Testis (tissue), 3 donors: ENCODE results near the gene NECTIN2. TPM values are rescaled to one million over a fixed set of nuclear protein-coding genes. Genes with fewer than 3 reads are reported as not detected.
"Not testable (repeated sequence)": the region's sequence is repeated elsewhere in the genome, so short reads cannot be mapped to it uniquely, and the experiment has no call there.

Source experiments
- DNase-seq: peaks from one replicate; pipeline ENCODE4 v3.0.0-alpha.2; 2019
- H3K27ac ChIP-seq, 2 donors: fragments of 200-600 bp; sonication (generic); one replicate each; pipeline ENCODE4 v1.5.1; 2019
- H3K27me3 ChIP-seq: fragments of 200-600 bp; sonication (generic); one replicate; pipeline ENCODE4 v1.5.1; 2019
- H3K36me3 ChIP-seq: fragments of 200-600 bp; sonication (generic); one replicate; pipeline ENCODE4 v1.5.1; 2017; ENCODE audit warnings: low read depth; ENCODE audit errors: missing control alignments
- H3K4me1 ChIP-seq: fragments of 200-600 bp; sonication (generic); one replicate; pipeline ENCODE4 v1.5.1; 2019
- H3K4me3 ChIP-seq, 2 donors: fragments of 200-600 bp; sonication (generic); one replicate each; pipeline ENCODE4 v1.5.1; 2017 to 2019
- H3K9me3 ChIP-seq: fragments of 200-600 bp; sonication (generic); one replicate; pipeline ENCODE4 v1.5.1; 2017
- POLR2A ChIP-seq: fragments of 450-650 bp; IDR thresholded peaks from one replicate; pipeline ENCODE4 v1.6.1; 2017; ENCODE audit warnings: antibody characterized with exemption, mild to moderate bottlenecking, moderate library complexity
- WGBS, 2 donors: methylation state at CpG; one replicate each; pipeline ENCODE4 v1.1.5; 2018; 5-methylcytosine and 5-hydroxymethylcytosine counted together
- intact Hi-C: fragments of 100-400 bp; cut with DNase I; formaldehyde crosslinking; loops from one replicate; pipeline ENCODE4 v1.15.1; 2023; ENCODE audit warnings: low total_unique reads
- polyA plus RNA-seq: library from polyadenylated mRNA; stranded (reverse); fragments of 350-450 nt; fragmentation: Illumina TruSeq; extraction: RNeasy Lipid Tissue Mini Kit (QIAGEN cat#74804); gene quantifications from one replicate; pipeline ENCODE4 v1.2.3, GENCODE V29; 2014; ENCODE audit warnings: low read depth, low replicate concordance; ENCODE audit not compliant: insufficient read depth
- total RNA-seq, 2 donors: library from RNA; depleted of rRNA; stranded (reverse); fragments of >200 nt; gene quantifications; one replicate each; pipeline ENCODE4 v1.2.3, GENCODE V29; 2016
- TF ChIP-seq, protein P1 (sequence below), 3 experiments: fragments of 450-650 bp in 2 of 3; fragments of 200-600 bp in 1 of 3; sonication (generic) in 1 of 3; IDR thresholded peaks; one replicate each; pipeline ENCODE4 v1.5.1; 2016 to 2019; ENCODE audit warnings: antibody characterized with exemption in 3 of 3, mild to moderate bottlenecking in 2 of 3, moderate library complexity in 1 of 3

The NECTIN2 gene
- total and polyA plus RNA-seq, 3 donors from 2014 or later: 158 to 278 (median 268) TPM

DNA sequence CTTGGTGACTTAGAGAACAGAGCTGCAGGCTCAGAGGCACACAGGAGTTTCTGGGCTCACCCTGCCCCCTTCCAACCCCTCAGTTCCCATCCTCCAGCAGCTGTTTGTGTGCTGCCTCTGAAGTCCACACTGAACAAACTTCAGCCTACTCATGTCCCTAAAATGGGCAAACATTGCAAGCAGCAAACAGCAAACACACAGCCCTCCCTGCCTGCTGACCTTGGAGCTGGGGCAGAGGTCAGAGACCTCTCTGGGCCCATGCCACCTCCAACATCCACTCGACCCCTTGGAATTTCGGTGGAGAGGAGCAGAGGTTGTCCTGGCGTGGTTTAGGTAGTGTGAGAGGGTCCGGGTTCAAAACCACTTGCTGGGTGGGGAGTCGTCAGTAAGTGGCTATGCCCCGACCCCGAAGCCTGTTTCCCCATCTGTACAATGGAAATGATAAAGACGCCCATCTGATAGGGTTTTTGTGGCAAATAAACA lies 78.2 kb downstream of the NECTIN2 start:
- DNase-seq: no peak
- peaks cover 18% of the 10 kb centered on the region for H3K4me1 ChIP-seq
- H3K27me3 ChIP-seq: no peaks in the 10 kb centered on the region
- H3K27ac ChIP-seq: peak overlapping the region in 1 of 2 donors; percentile 64
- no peak overlapping the region for H3K4me3 ChIP-seq
- no peaks in the 10 kb centered on the region for H3K9me3 ChIP-seq
- H3K36me3 ChIP-seq: no peaks in the 10 kb centered on the region
- intact Hi-C loops: no loop called here
- 63% methylated on average over 8 of the region's 8 CpGs for WGBS, 2 donors
- no peak for TF ChIP-seq POLR2A
- TF ChIP-seq, protein P1, sequence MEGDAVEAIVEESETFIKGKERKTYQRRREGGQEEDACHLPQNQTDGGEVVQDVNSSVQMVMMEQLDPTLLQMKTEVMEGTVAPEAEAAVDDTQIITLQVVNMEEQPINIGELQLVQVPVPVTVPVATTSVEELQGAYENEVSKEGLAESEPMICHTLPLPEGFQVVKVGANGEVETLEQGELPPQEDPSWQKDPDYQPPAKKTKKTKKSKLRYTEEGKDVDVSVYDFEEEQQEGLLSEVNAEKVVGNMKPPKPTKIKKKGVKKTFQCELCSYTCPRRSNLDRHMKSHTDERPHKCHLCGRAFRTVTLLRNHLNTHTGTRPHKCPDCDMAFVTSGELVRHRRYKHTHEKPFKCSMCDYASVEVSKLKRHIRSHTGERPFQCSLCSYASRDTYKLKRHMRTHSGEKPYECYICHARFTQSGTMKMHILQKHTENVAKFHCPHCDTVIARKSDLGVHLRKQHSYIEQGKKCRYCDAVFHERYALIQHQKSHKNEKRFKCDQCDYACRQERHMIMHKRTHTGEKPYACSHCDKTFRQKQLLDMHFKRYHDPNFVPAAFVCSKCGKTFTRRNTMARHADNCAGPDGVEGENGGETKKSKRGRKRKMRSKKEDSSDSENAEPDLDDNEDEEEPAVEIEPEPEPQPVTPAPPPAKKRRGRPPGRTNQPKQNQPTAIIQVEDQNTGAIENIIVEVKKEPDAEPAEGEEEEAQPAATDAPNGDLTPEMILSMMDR (IDR thresholded peaks at IDR 0.05): no peak

DNA sequence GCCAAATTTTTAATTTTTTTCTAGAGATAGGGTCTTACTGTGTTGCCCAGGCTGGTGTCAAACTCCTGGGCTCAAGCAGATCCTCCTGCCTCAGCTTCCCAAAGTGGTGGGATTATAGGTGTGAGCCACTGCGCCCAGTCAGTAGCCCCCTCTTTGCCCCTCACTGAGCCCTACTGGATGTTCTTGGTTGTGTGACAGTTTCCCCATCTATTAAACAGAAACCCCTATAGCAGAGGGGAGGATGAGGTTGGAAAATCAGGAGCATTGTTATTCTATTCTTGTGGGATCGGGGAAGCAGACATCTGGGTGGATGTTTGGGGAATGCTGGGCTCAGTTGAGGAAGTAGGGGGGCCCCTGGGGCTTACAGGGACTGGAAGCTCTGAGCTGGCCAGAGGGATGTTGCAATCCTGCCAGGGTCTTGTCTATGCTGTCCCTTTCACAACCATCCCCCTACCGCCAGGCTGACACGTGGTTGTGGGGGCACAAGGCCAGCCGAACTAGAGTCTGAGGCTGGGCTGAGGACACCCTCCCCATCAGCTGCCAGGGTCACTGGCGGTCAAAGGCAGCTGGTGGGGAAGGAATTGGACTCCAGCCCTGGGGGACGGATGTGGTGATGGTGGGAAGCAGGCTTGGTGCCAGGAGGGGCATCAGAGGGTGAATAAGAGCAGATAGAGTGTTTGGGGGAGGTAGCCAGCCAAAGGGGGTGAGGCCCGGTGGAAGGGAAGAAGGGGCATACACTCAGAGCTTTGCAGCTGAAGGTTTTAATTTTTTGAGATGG lies 79.2 kb downstream of the NECTIN2 start:
- no peaks in the 10 kb centered on the region for H3K36me3 ChIP-seq
- 32 to 34% methylated on average over 8 of the region's 8 CpGs for WGBS, 2 donors
- H3K27ac ChIP-seq: peak overlapping the region in 1 of 2 donors; percentile 64
- intact Hi-C loops: no loop called here
- TF ChIP-seq, protein P1 (IDR thresholded peaks at IDR 0.05): no peak
- no peaks in the 10 kb centered on the region for H3K9me3 ChIP-seq
- DNase-seq: peak; percentile 83
- H3K27me3 ChIP-seq: no peaks in the 10 kb centered on the region
- H3K4me1 ChIP-seq: peaks cover 18% of the 10 kb centered on the region
- no peak overlapping the region for H3K4me3 ChIP-seq

GRCh38 chr19:44926245-44927077 lies 80.4 kb downstream of the NECTIN2 start:
- H3K27me3 ChIP-seq, H3K27ac ChIP-seq, H3K9me3 ChIP-seq, DNase-seq, H3K36me3 ChIP-seq, intact Hi-C loops: not testable (repeated sequence)
- 42 to 44% methylated on average over 16 to 19 of the region's 19 CpGs for WGBS, 2 donors
- Histone ChIP-seq H3K4me1 (peaks cover 18% of the 10 kb centered on the region), H3K4me3 (peak overlapping the region in 1 of 2 donors; percentile 27)

- H3K36me3 ChIP-seq: no peaks in the 10 kb centered on the region
- 54 to 63% methylated on average over 5 of the region's 5 CpGs for WGBS, 2 donors
- no peaks in the 10 kb centered on the region for H3K9me3 ChIP-seq
- H3K4me1 ChIP-seq: peaks cover 18% of the 10 kb centered on the region
- intact Hi-C loops: no loop called here
- DNase-seq: no peak
- no peak overlapping the region for H3K4me3 ChIP-seq
- no peaks in the 10 kb centered on the region for H3K27me3 ChIP-seq
- no peak for TF ChIP-seq POLR2A
- TF ChIP-seq, protein P1 (IDR thresholded peaks at IDR 0.05): no peak
- no peak overlapping the region for H3K27ac ChIP-seq
Measured at GRCh38 chr19:44927746-44928145, 81.6 kb downstream of the NECTIN2 start.

GRCh38 chr19:44930088-44930487 lies 84.0 kb downstream of the NECTIN2 start:
- TF ChIP-seq, protein P1 (IDR thresholded peaks at IDR 0.05): no peak
- no peak for TF ChIP-seq POLR2A
- Histone ChIP-seq H3K36me3 (no peaks in the 10 kb centered on the region), H3K4me3 (no peak overlapping the region), H3K27me3 (no peaks in the 10 kb centered on the region), H3K9me3 (no peaks in the 10 kb centered on the region), H3K27ac (no peak overlapping the region), H3K4me1 (peaks cover 14% of the 10 kb centered on the region)
- DNase-seq: no peak
- intact Hi-C loops: no loop called here
- WGBS, 2 donors: 90 to 92% methylated on average over 7 of the region's 7 CpGs
